Endothelial cell of umbilical vein (primary cell): ENCODE measurements around the gene MIEF1. TPM values are rescaled to one million over a fixed set of nuclear protein-coding genes. Genes with fewer than 3 reads are reported as not detected.

Source experiments
- BruUV-seq: library from RNA; stranded (reverse); fragments of 400-500 nt; replicated peaks from 2 replicates; lab custom pipeline; 2021; lab: Mats Ljungman, UMichigan
- CTCF ChIA-PET: fragments of 300-600, 350-600 bp; sonication (Branson Sonifier 250); formaldehyde crosslinking; loops from one replicate; lab custom pipeline; 2021; ENCODE audit warnings: antibody characterized with exemption, inconsistent platforms; lab: Charles Lee
- POLR2A ChIA-PET: fragments of 300-600, 350-600 bp; sonication (Branson Sonifier 250); formaldehyde crosslinking; loops from one replicate; lab custom pipeline; 2021; ENCODE audit warnings: antibody characterized with exemption, inconsistent platforms; lab: Charles Lee
- DNase-seq: peaks from one replicate; pipeline ENCODE4 v3.0.0-alpha.2; 2011; ENCODE audit warnings: low read depth, low spot score
- FAIRE-seq: peaks from 2 replicates; lab custom pipeline; 2011; peaks lifted over from hg19 to GRCh38; lab: Jason Lieb, UNC
- H2AFZ ChIP-seq: 2 replicates; pipeline ENCODE4 v1.6.0; 2012; ENCODE audit warnings: low read depth, low read length, control low read depth, inconsistent platforms
- H3K27ac ChIP-seq: 2 replicates; pipeline ENCODE4 v1.5.1; 2011; ENCODE audit warnings: low read depth, mild to moderate bottlenecking, control low read depth, low read length, moderate library complexity; ENCODE audit not compliant: insufficient read depth
- H3K27me3 ChIP-seq, 2 experiments: 2 replicates each; pipeline versions ENCODE4 v1.6.0 to v1.6.1; 2011; ENCODE audit warnings: low read length in 2 of 2, mixed read lengths in 1 of 2; ENCODE audit not compliant: control insufficient read depth in 2 of 2, insufficient read depth in 2 of 2
- H3K36me3 ChIP-seq, 2 experiments: 2 replicates in 1 of 2; 3 replicates in 1 of 2; pipeline ENCODE4 v1.5.1; 2011; ENCODE audit warnings: low read length in 2 of 2, mild to moderate bottlenecking in 1 of 2, moderate library complexity in 1 of 2; ENCODE audit not compliant: control insufficient read depth in 2 of 2, insufficient read depth in 2 of 2; ENCODE audit errors: extremely low read depth in 1 of 2
- H3K4me1 ChIP-seq: 3 replicates; pipeline ENCODE4 v1.5.1; 2011; ENCODE audit warnings: mild to moderate bottlenecking, low read length; ENCODE audit not compliant: control insufficient read depth, insufficient read depth; ENCODE audit errors: extremely low read depth
- H3K4me2 ChIP-seq: 2 replicates; pipeline ENCODE4 v1.6.1; 2011; ENCODE audit warnings: low read length, control low read depth, mixed read lengths; ENCODE audit not compliant: insufficient read depth
- H3K4me3 ChIP-seq, 3 experiments: fragments of 200-600 bp in 1 of 3; sonication (generic), shearing (Covaris generic) in 1 of 3; replicated peaks in 1 of 3; 2 replicates each; pipeline ENCODE4 v1.5.1; 2011 to 2016; ENCODE audit warnings: control low read depth in 3 of 3, low read length in 3 of 3, mild to moderate bottlenecking in 2 of 3, inconsistent platforms in 1 of 3, low read depth in 1 of 3, moderate library complexity in 1 of 3; ENCODE audit not compliant: insufficient read depth in 1 of 3
- H3K79me2 ChIP-seq: 2 replicates; pipeline ENCODE4 v1.6.0; 2012; ENCODE audit warnings: low read length, inconsistent platforms; ENCODE audit not compliant: control insufficient read depth, insufficient read depth
- H3K9ac ChIP-seq: replicated peaks from 2 replicates; pipeline ENCODE3; 2011; ENCODE audit warnings: low read length, control low read depth; ENCODE audit not compliant: insufficient read depth; ENCODE audit errors: extremely low read depth
- H3K9me1 ChIP-seq: replicated peaks from 3 replicates; pipeline ENCODE4 v1.6.0; 2011; ENCODE audit warnings: mild to moderate bottlenecking, low read length; ENCODE audit not compliant: control insufficient read depth, insufficient read depth; ENCODE audit errors: extremely low read depth
- H3K9me3 ChIP-seq: replicated peaks from 2 replicates; pipeline ENCODE4 v1.5.1; 2012; ENCODE audit warnings: low read length, inconsistent platforms; ENCODE audit not compliant: control insufficient read depth, insufficient read depth
- H4K20me1 ChIP-seq: replicated peaks from 2 replicates; pipeline ENCODE3; 2011; ENCODE audit warnings: mild to moderate bottlenecking, low read length; ENCODE audit not compliant: control insufficient read depth, insufficient read depth; ENCODE audit errors: extremely low read depth
- EZH2 ChIP-seq: IDR thresholded peaks from 2 replicates; pipeline ENCODE4 v1.6.1; 2012; ENCODE audit warnings: borderline replicate concordance, low read depth, mild to moderate bottlenecking, moderate library complexity, low read length, inconsistent platforms; ENCODE audit not compliant: severe bottlenecking
- FOS ChIP-seq: IDR thresholded peaks from 2 replicates; pipeline ENCODE4 v1.6.1; 2011; ENCODE audit warnings: mild to moderate bottlenecking, low read length, moderate library complexity, borderline replicate concordance; ENCODE audit not compliant: insufficient read depth
- GATA2 ChIP-seq: IDR thresholded peaks from 2 replicates; pipeline ENCODE4 v1.7.0; 2011; ENCODE audit warnings: low read depth, mild to moderate bottlenecking, moderate library complexity, mixed read lengths, low read length; ENCODE audit not compliant: insufficient read length, insufficient read depth
- JUN ChIP-seq: IDR thresholded peaks from 2 replicates; pipeline ENCODE4 v1.6.1; 2011; ENCODE audit warnings: borderline replicate concordance, low read depth; ENCODE audit not compliant: insufficient read length, insufficient read depth
- MAX ChIP-seq: IDR thresholded peaks from 2 replicates; pipeline ENCODE4 v1.6.1; 2011; ENCODE audit not compliant: insufficient read depth, insufficient read length
- MYC ChIP-seq: IDR thresholded peaks from one replicate; pipeline ENCODE4 v1.6.1; 2011; ENCODE audit warnings: mild to moderate bottlenecking, low read depth, low read length
- POLR2A ChIP-seq: IDR thresholded peaks from 2 replicates; pipeline ENCODE4 v1.6.1; 2012; ENCODE audit warnings: low read depth, mild to moderate bottlenecking, control low read depth, low read length
- POLR2AphosphoS5 ChIP-seq: IDR thresholded peaks from 2 replicates; pipeline ENCODE4 v1.6.1; 2012; ENCODE audit warnings: low read depth, mild to moderate bottlenecking, control low read depth, low read length, moderate library complexity; ENCODE audit not compliant: insufficient read depth
- dilution Hi-C: fragments of 300-500 bp; cut with MboI; formaldehyde crosslinking; loops from one replicate; pipeline ENCODE4 v1.15.0; 2019; ENCODE audit warnings: low sequenced_read_pairs; ENCODE audit not compliant: extremely low pct_ligation_motif_present
- intact Hi-C: fragments of 100-400 bp; cut with micrococcal nuclease; formaldehyde crosslinking; loops from one replicate; pipeline ENCODE4 v1.10.0; 2022
- polyA plus RNA-seq, 4 experiments: library from polyadenylated mRNA; depleted of rRNA in 3 of 4; stranded (reverse) in 3 of 4; unstranded in 1 of 4; fragments of >200 nt; gene quantifications; 2 replicates each; pipeline versions ENCODE4 v1.2.1 to v1.2.3, GENCODE V29; 2011 to 2012; ENCODE audit warnings: missing spikeins in 1 of 4
- total RNA-seq: library from RNA; stranded (reverse); gene quantifications from 2 replicates; pipeline ENCODE4 v1.2.3, GENCODE V29; 2021
- TF ChIP-seq, protein P1 (sequence below), 2 donors: IDR thresholded peaks; 1 replicate in 1 of 2; 2 replicates in 1 of 2; pipeline ENCODE4 v1.5.1; 2011; ENCODE audit warnings: low read length in 2 of 2, mild to moderate bottlenecking in 2 of 2, moderate library complexity in 2 of 2, control low read depth in 1 of 2, inconsistent platforms in 1 of 2, low read depth in 1 of 2; ENCODE audit not compliant: insufficient read depth in 1 of 2; ENCODE audit errors: extremely low read depth in 1 of 2

The MIEF1 gene
- total and polyA plus RNA-seq, 2 donors (not counting 3 experiments of a cell fraction or from before 2014, with no cell fraction given) = 14.2 to 31.1 TPM

DNA sequence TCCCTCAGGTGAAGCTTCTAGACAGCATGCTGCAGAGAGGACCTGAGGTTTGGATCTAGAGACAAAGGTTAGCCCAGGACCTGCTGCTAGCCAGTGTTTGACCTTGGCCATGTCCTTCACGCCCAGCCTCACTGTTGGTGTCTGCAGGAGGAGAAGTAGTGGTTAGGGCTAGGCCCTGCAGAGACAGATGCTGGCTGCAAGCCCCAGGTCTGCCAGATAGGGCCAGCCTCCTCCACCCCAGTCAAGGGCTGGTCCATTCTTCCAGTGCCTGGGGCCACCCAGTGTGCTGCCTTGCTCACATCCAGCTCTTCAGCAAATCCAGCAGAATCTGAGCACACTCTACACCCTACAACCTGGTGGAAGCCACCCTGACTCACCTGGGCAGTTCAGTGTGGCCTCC lies 21.5 kb upstream of the MIEF1 start:
- Histone ChIP-seq H3K9me3 (no peaks in the 10 kb centered on the region), H3K27ac (no peak overlapping the region), H2AFZ (no peak overlapping the region), H3K4me3 (no peak overlapping the region), H3K36me3 (no peaks in the 10 kb centered on the region), H3K4me2 (no peak overlapping the region), H3K9ac (no peak overlapping the region), H3K9me1 (no peaks in the 10 kb centered on the region), H3K4me1 (no peaks in the 10 kb centered on the region), H4K20me1 (no peaks in the 10 kb centered on the region), H3K79me2 (no peaks in the 10 kb centered on the region), H3K27me3 (no peaks in the 10 kb centered on the region)
- intact Hi-C loops = no loop called here
- FAIRE-seq = no peak
- ChIA-PET POLR2A (no interaction called here), CTCF (no interaction called here)
- no TSS peak for BruUV-seq
- TF ChIP-seq FOS = no peak
- TF ChIP-seq EZH2 = no peak
- TF ChIP-seq POLR2AphosphoS5 = no peak
- TF ChIP-seq, protein P1, sequence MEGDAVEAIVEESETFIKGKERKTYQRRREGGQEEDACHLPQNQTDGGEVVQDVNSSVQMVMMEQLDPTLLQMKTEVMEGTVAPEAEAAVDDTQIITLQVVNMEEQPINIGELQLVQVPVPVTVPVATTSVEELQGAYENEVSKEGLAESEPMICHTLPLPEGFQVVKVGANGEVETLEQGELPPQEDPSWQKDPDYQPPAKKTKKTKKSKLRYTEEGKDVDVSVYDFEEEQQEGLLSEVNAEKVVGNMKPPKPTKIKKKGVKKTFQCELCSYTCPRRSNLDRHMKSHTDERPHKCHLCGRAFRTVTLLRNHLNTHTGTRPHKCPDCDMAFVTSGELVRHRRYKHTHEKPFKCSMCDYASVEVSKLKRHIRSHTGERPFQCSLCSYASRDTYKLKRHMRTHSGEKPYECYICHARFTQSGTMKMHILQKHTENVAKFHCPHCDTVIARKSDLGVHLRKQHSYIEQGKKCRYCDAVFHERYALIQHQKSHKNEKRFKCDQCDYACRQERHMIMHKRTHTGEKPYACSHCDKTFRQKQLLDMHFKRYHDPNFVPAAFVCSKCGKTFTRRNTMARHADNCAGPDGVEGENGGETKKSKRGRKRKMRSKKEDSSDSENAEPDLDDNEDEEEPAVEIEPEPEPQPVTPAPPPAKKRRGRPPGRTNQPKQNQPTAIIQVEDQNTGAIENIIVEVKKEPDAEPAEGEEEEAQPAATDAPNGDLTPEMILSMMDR (IDR thresholded peaks at IDR 0.05; ENCODE audit: extremely low read depth in 1 of 2, insufficient read depth in 1 of 2, low read depth in 1 of 2, low read length in 2 of 2) = no peak
- TF ChIP-seq GATA2 = no peak
- TF ChIP-seq JUN = no peak
- no peak for TF ChIP-seq MYC
- TF ChIP-seq MAX = no peak
- TF ChIP-seq POLR2A = no peak
- dilution Hi-C loops = no loop called here
- DNase-seq = no peak
